Common myeloid progenitor, CD34-positive (primary cell): ENCODE data around the gene SLC24A3.
A peak's percentile ranks its signal among the peaks of the same experiment; 100 is the strongest.

Source experiments
- CTCF ChIA-PET: fragments of 350-600 bp; sonication (Branson Sonifier 250); formaldehyde crosslinking; loops from one replicate; lab custom pipeline; 2021; ENCODE audit warnings: antibody characterized with exemption; lab: Charles Lee
- POLR2A ChIA-PET: fragments of 350-600 bp; sonication (Branson Sonifier 250); formaldehyde crosslinking; loops from one replicate; lab custom pipeline; 2021; ENCODE audit warnings: antibody characterized with exemption; lab: Charles Lee
- DNase-seq, 3 donors: peaks; one replicate each; pipeline versions ENCODE4 v3.0.0 to v3.0.0-alpha.2; 2013
- H3K27ac ChIP-seq, 2 experiments: 1 replicate in 1 of 2; 2 replicates in 1 of 2; pipeline ENCODE4 v1.7.0; 2013; ENCODE audit warnings: inconsistent platforms in 2 of 2, low read length in 2 of 2, mild to moderate bottlenecking in 2 of 2, low read depth in 1 of 2, moderate library complexity in 1 of 2; ENCODE audit not compliant: severe bottlenecking in 2 of 2, insufficient read depth in 1 of 2, poor library complexity in 1 of 2
- H3K27me3 ChIP-seq, 5 experiments: replicated peaks in 2 of 5; 1 replicate in 3 of 5; 2 replicates in 2 of 5; pipeline versions ENCODE4 v1.6.1 to v1.7.0; 2013; ENCODE audit warnings: low read length in 4 of 5, mild to moderate bottlenecking in 2 of 5, moderate library complexity in 2 of 5, inconsistent platforms in 1 of 5; ENCODE audit not compliant: insufficient read depth in 5 of 5, control insufficient read depth in 4 of 5
- H3K36me3 ChIP-seq, 4 experiments: 1 replicate in 2 of 4; 2 replicates in 2 of 4; pipeline versions ENCODE4 v1.6.1 to v1.7.0; 2013; ENCODE audit warnings: low read length in 3 of 4, control low read depth in 1 of 4, mild to moderate bottlenecking in 1 of 4; ENCODE audit not compliant: control insufficient read depth in 4 of 4, insufficient read depth in 4 of 4
- H3K4me1 ChIP-seq, 4 experiments: 1 replicate in 3 of 4; 2 replicates in 1 of 4; pipeline versions ENCODE4 v1.6.1 to v1.7.1; 2013; ENCODE audit warnings: low read length in 3 of 4, mild to moderate bottlenecking in 3 of 4, control low read depth in 1 of 4, inconsistent platforms in 1 of 4, moderate library complexity in 1 of 4; ENCODE audit not compliant: control insufficient read depth in 4 of 4, insufficient read depth in 4 of 4; ENCODE audit errors: control extremely low read depth in 1 of 4
- H3K4me3 ChIP-seq, 7 experiments: 1 replicate in 4 of 7; 2 replicates in 3 of 7; pipeline versions ENCODE4 v1.5.1 to v1.7.0; 2013; ENCODE audit warnings: mild to moderate bottlenecking in 7 of 7, low read length in 6 of 7, moderate library complexity in 6 of 7, inconsistent platforms in 2 of 7, low read depth in 2 of 7, control low read depth in 1 of 7; ENCODE audit not compliant: insufficient read depth in 4 of 7, control insufficient read depth in 1 of 7; ENCODE audit errors: extremely low read depth in 1 of 7
- H3K9me3 ChIP-seq, 5 experiments: 1 replicate in 4 of 5; 2 replicates in 1 of 5; pipeline versions ENCODE4 v1.6.1 to v1.7.1; 2013; ENCODE audit warnings: low read length in 4 of 5, mild to moderate bottlenecking in 2 of 5, inconsistent platforms in 1 of 5, low read depth in 1 of 5, moderate library complexity in 1 of 5; ENCODE audit not compliant: control insufficient read depth in 4 of 5, insufficient read depth in 2 of 5; ENCODE audit errors: control extremely low read depth in 1 of 5
- WGBS: methylation state at CpG from one replicate; pipeline ENCODE4 v1.1.5; 2013; ENCODE audit not compliant: insufficient coverage; 5-methylcytosine and 5-hydroxymethylcytosine counted together

SLC24A3 gene

DNA sequence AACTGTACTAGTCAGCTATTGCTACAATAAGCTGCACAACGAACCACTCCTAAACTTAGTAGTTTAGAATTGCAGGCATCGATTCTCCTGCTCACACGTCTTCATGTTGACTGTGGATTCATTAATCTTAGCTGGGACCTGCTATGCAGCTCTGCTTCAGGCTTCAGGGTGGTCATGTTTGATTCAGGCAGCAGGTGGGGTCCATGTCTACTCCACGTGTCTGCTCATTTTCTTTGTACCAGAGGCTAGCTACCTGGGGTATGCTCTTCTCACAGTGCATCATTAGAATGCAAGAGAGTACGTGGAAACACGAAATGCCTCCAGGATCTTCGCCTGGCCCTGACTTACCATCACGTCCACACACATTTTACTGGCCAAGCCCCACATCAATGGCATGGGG, 481.1 kb downstream of the SLC24A3 start:
- H3K4me3 ChIP-seq, result no peak overlapping the region
- WGBS, result 96% methylated on average over 8 of the region's 8 CpGs
- H3K9me3 ChIP-seq, result peaks cover 0 to 2% (median 0%) of the 10 kb centered on the region in 5 experiments
- H3K36me3 ChIP-seq, result no peaks in the 10 kb centered on the region
- POLR2A ChIA-PET, result interaction anchor here (0.5 kb wide), 1 partner anchor 50 kb away, joined by 3 read pairs; no protein-coding TSS in a partner anchor
- H3K27me3 ChIP-seq, result no peaks in the 10 kb centered on the region
- CTCF ChIA-PET, result interaction anchor here (0.8 to 2.1 kb wide), 14 partner anchors 8 to 223 kb away, joined by 3 to 9 read pairs (median 3); no protein-coding TSS in a partner anchor
- H3K27ac ChIP-seq, result no peak overlapping the region
- no peak for DNase-seq
- H3K4me1 ChIP-seq, result peaks cover 0 to 2% (median 0%) of the 10 kb centered on the region in 4 experiments

DNA sequence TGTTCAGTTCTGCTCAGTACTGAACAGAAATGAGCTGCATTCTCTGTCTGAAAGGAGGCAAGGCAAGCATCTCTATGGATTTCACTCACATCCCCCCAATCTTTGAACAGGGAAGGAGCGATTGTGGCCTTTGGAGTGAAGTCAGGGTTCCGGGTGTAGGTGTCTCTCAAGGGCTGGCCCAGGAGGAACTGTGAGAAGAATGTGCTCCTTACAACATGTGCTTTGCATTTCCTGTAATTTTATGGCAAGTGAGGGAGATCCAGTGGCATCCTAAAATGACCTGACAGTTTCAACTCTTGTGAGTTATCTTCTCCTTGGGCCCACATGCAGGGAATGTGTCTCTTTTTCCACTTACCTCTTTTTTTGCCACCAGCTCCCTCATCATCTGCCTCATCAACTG, 482.6 kb downstream of the SLC24A3 start:
- DNase-seq, result no peak
- peaks cover 0 to 2% (median 0%) of the 10 kb centered on the region in 5 experiments for H3K9me3 ChIP-seq
- ChIA-PET CTCF (interaction anchor here (1.1 to 1.6 kb wide), 2 partner anchors 12 to 64 kb away, joined by 3 to 4 read pairs; partner anchors contain the start of gene RIN2), POLR2A (no interaction called here)
- peaks cover 0 to 2% (median 0%) of the 10 kb centered on the region in 4 experiments for H3K4me1 ChIP-seq
- H3K4me3 ChIP-seq, result no peak overlapping the region
- no peak overlapping the region for H3K27ac ChIP-seq
- H3K27me3 ChIP-seq, result no peaks in the 10 kb centered on the region
- WGBS, result 94% methylated on average over 2 of the region's 2 CpGs
- H3K36me3 ChIP-seq, result no peaks in the 10 kb centered on the region

DNA sequence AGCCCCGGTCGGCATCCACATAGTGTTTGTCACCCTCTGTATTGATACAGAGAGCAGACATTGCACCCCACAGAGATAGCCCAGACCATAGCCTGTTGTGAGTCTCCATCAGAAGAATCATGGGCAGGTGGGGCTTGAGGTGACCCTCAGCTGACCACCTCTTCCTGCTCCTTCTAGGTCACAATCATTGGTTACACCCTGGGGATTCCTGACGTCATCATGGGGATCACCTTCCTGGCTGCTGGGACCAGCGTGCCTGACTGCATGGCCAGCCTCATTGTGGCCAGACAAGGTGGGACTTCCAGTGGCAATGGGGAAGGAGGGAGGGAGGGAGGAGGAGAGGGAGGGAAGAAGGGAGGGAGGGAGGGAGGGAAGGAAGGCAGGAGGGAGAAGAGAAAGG, 484.2 kb downstream of the SLC24A3 start:
- WGBS, result 100% methylated on average over 4 of the region's 4 CpGs
- DNase-seq, result no peak
- POLR2A ChIA-PET, result no interaction called here
- H3K27ac ChIP-seq, result no peak overlapping the region
- H3K36me3 ChIP-seq, result no peaks in the 10 kb centered on the region
- H3K9me3 ChIP-seq, result peaks cover 0 to 2% (median 0%) of the 10 kb centered on the region in 5 experiments
- CTCF ChIA-PET, result interaction anchor here (0.9 to 1.8 kb wide), 2 partner anchors 9 to 298 kb away, joined by 3 to 5 read pairs; no protein-coding TSS in a partner anchor
- no peaks in the 10 kb centered on the region for H3K27me3 ChIP-seq
- H3K4me3 ChIP-seq, result no peak overlapping the region
- peaks cover 0 to 2% (median 0%) of the 10 kb centered on the region in 4 experiments for H3K4me1 ChIP-seq

DNA sequence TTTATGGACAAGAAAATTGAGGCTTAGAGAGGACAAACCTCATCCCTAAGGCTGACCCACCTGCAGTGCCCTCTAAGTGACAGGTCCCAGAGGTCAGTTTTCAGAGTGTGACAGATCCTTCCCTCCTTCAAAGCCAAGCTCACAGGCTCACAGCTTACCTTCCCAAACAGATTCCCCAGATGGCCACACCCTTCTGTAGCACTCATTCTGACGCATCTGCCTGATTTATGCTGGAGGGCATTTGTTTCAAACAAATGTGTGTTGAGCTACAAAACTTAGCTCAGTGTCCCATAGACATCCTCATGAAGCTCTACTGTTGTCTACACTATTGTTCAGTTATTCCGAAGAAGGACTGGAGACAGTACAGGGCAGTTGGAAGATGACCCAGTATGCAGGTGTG, 485.0 kb downstream of the SLC24A3 start:
- ChIA-PET CTCF (interaction anchor here (0.7 to 1.8 kb wide), 3 partner anchors 10 to 298 kb away, joined by 3 to 5 read pairs (median 3); no protein-coding TSS in a partner anchor), POLR2A (no interaction called here)
- H3K4me1 ChIP-seq, result peaks cover 0 to 1% (median 0%) of the 10 kb centered on the region in 4 experiments
- peaks cover 0 to 6% (median 0%) of the 10 kb centered on the region in 5 experiments for H3K9me3 ChIP-seq
- H3K27me3 ChIP-seq, result no peaks in the 10 kb centered on the region
- no peaks in the 10 kb centered on the region for H3K36me3 ChIP-seq
- no peak for DNase-seq
- H3K27ac ChIP-seq, result no peak overlapping the region
- 80% methylated on average over 2 of the region's 2 CpGs for WGBS
- H3K4me3 ChIP-seq, result no peak overlapping the region

DNA sequence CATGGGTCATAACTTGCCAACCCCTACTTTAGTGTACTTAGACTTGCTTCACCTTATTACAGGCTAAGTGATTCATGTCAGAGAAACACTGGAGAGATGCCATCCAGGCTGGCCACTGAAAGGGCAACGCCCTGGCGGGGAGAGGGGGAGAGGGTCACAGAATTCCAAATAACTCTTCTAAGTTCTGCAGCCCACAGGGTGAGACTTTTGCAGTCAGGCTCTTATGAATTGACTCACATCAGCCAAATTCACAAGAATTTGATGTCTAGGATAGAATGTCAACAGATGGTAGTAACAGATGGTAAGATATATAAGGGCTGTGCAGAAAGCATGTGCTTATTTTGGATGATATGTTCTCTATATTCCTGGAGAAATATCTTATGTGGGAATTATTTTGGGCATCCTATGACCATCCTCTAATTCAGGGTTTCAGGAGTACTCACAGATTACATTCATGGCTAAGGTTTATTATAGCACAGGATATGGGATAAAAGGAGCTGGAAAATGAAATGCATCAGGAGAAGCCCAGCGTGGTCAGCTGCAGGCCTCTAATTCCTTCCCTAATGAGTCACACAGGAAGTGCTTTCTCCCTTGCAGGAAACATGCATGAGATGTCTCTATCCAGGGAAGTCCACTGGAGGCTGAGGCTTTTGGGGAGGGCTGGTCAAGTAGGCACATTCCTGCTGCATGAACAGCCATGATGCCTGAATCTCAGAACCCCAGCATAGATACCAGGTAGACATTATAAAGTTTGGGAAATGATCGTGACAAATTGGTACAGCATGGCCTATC, 486.9 kb downstream of the SLC24A3 start:
- DNase-seq, result no peak
- POLR2A ChIA-PET, result no interaction called here
- H3K27ac ChIP-seq, result no peak overlapping the region
- H3K4me1 ChIP-seq, result no peaks in the 10 kb centered on the region
- H3K9me3 ChIP-seq, result peaks cover 0 to 13% (median 2%) of the 10 kb centered on the region in 5 experiments
- H3K4me3 ChIP-seq, result no peak overlapping the region
- no peaks in the 10 kb centered on the region for H3K27me3 ChIP-seq
- CTCF ChIA-PET, result interaction anchor here (0.9 to 1.9 kb wide), 2 partner anchors 9 to 101 kb away, joined by 4 to 5 read pairs; no protein-coding TSS in a partner anchor
- no peaks in the 10 kb centered on the region for H3K36me3 ChIP-seq
- 96% methylated on average over 4 of the region's 4 CpGs for WGBS

DNA sequence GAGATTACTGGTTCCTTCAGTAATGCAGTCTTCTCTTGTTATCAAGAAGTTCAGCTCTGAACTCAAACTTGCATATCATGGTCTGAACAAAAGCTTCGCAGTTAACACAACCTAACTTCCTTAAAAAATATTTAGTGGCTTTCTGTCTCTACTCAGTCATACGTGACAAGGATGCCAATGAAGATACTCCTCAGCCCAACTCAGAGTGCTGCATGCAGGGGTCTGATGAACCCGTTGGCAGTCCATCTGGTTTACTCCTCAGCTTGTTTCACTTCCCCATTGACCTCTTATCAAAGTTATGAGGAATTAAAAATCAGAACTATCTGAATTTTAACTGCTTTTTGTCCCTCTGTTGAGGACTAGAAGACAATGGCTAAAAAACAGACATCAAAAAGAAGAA, 489.0 kb downstream of the SLC24A3 start:
- H3K4me1 ChIP-seq, result no peaks in the 10 kb centered on the region
- no peaks in the 10 kb centered on the region for H3K27me3 ChIP-seq
- peaks cover 0 to 13% (median 2%) of the 10 kb centered on the region in 5 experiments for H3K9me3 ChIP-seq
- ChIA-PET CTCF (no interaction called here), POLR2A (no interaction called here)
- 68% methylated on average over 2 of the region's 3 CpGs for WGBS
- H3K36me3 ChIP-seq, result no peaks in the 10 kb centered on the region
- no peak overlapping the region for H3K27ac ChIP-seq
- DNase-seq, result peak in 2 of 3 donors; percentile 27 to 55
- no peak overlapping the region for H3K4me3 ChIP-seq
